HG03039 (cell line): ENCODE data around the gene WDFY1.
A peak's percentile ranks its signal among the peaks of the same experiment; 100 is the strongest.
"Not testable (repeated sequence)": the region's sequence is repeated elsewhere in the genome, so short reads cannot be mapped to it uniquely, and the experiment has no call there.

Experiments
- ATAC-seq: cut with Tn5 transposase; IDR thresholded peaks from one replicate; pipeline ENCODE4 v1.9.1; 2021; ENCODE audit warnings: mild to moderate bottlenecking, moderate library complexity; ENCODE audit not compliant: unreplicated experiment

Gene WDFY1

GRCh38 chr2:223957092-223957851 is 12.1 kb upstream of the WDFY1 start, which contains the start of gene MRPL44:
MRPL44 (plus strand) TSS chr2:223957463; CDS start chr2:223957473, 10 bp downstream.
- ATAC-seq, result peak; percentile 88

- ATAC-seq, result no peak
Measured at GRCh38 chr2:223956300-223956699, 11.2 kb upstream of the WDFY1 start.

- ATAC-seq, result no peak
Measured at GRCh38 chr2:223954401-223954800, 9.3 kb upstream of the WDFY1 start.

- ATAC-seq, result peak; percentile 42
Measured at GRCh38 chr2:223952280-223952968, 7.3 kb upstream of the WDFY1 start.

GRCh38 chr2:223950448-223951347 is 5.6 kb upstream of the WDFY1 start:
- no peak for ATAC-seq

- ATAC-seq, result no peak
Measured at GRCh38 chr2:223949241-223949840, 4.2 kb upstream of the WDFY1 start.

GRCh38 chr2:223947711-223948205 is 2.6 kb upstream of the WDFY1 start:
- ATAC-seq, result no peak

- ATAC-seq, result no peak
Measured at GRCh38 chr2:223945755-223946154, 620 bp upstream of the WDFY1 start.

GRCh38 chr2:223944166-223944702 is 901 bp downstream of the WDFY1 start:
- ATAC-seq, result no peak

GRCh38 chr2:223943561-223944008 is 1.6 kb downstream of the WDFY1 start:
- no peak for ATAC-seq

GRCh38 chr2:223943135-223943534 is 2.0 kb downstream of the WDFY1 start:
- no peak for ATAC-seq

- ATAC-seq, result peak; percentile 52
Measured at GRCh38 chr2:223941579-223942277, 3.4 kb downstream of the WDFY1 start.

- not testable (repeated sequence) for ATAC-seq
Measured at GRCh38 chr2:223939438-223939837, 5.7 kb downstream of the WDFY1 start.

GRCh38 chr2:223937535-223937934 is 7.6 kb downstream of the WDFY1 start:
- no peak for ATAC-seq

GRCh38 chr2:223936862-223937326 is 8.2 kb downstream of the WDFY1 start:
- ATAC-seq, result no peak

- no peak for ATAC-seq
Measured at GRCh38 chr2:223935459-223936125, 9.5 kb downstream of the WDFY1 start.

GRCh38 chr2:223934870-223935269 is 10.3 kb downstream of the WDFY1 start:
- no peak for ATAC-seq

GRCh38 chr2:223932816-223933800 is 12.0 kb downstream of the WDFY1 start:
- ATAC-seq, result no peak
